HEK293 (cell line): ENCODE measurements around the gene LMF1.

ENCODE experiments used
- CTCF ChIA-PET: fragments of 350-600 bp; formaldehyde crosslinking; extraction: SDS; loops from one replicate; lab custom pipeline; 2021; ENCODE audit warnings: antibody characterized with exemption; lab: Yijun Ruan, JAX
- POLR2A ChIA-PET: fragments of 300-600 bp; formaldehyde crosslinking; extraction: SDS; loops from one replicate; lab custom pipeline; 2020; ENCODE audit warnings: antibody characterized with exemption, inconsistent platforms; lab: Yijun Ruan, JAX
- H3K27ac ChIP-seq: fragments of 200-500 bp; sonication (Bioruptor generic); 2 replicates; pipeline ENCODE4 v1.5.1; 2014; ENCODE audit warnings: low read depth, low read length, control low read depth, inconsistent platforms; ENCODE audit errors: extremely low read depth
- H3K36me3 ChIP-seq, 2 experiments: fragments of 200-500 bp in 1 of 2; sonication (Bioruptor generic) in 1 of 2; 1 replicate in 1 of 2; 2 replicates in 1 of 2; pipeline ENCODE4 v1.5.1; 2014 to 2017; ENCODE audit warnings: inconsistent platforms in 2 of 2, low read length in 2 of 2; ENCODE audit not compliant: control insufficient read depth in 2 of 2, insufficient read depth in 1 of 2
- H3K4me1 ChIP-seq: fragments of 200-500 bp; sonication (Bioruptor generic); 2 replicates; pipeline ENCODE4 v1.5.1; 2014; ENCODE audit warnings: mild to moderate bottlenecking, low read length, inconsistent platforms; ENCODE audit not compliant: control insufficient read depth, insufficient read depth
- H3K4me3 ChIP-seq: 2 replicates; pipeline ENCODE4 v1.5.1; 2011; ENCODE audit warnings: low read depth, mild to moderate bottlenecking, control low read depth, low read length, moderate library complexity
- H3K9me3 ChIP-seq: fragments of 200-500 bp; sonication (Bioruptor generic); 2 replicates; pipeline ENCODE4 v1.5.1; 2014; ENCODE audit warnings: low read depth, low read length, inconsistent platforms; ENCODE audit not compliant: control insufficient read depth, insufficient read depth
- REST ChIP-seq: fragments of 450-650 bp; formaldehyde crosslinking; IDR thresholded peaks from 2 replicates; pipeline ENCODE4 v1.5.1; 2016; ENCODE audit warnings: missing biosample characterization, missing genetic modification characterization
- SP2 ChIP-seq: fragments of 450-650 bp; formaldehyde crosslinking; IDR thresholded peaks from 2 replicates; pipeline ENCODE4 v1.5.1; 2016; ENCODE audit warnings: missing biosample characterization, missing genetic modification characterization
- SP3 ChIP-seq: fragments of 450-650 bp; formaldehyde crosslinking; IDR thresholded peaks from 2 replicates; pipeline ENCODE4 v1.5.1; 2016; ENCODE audit warnings: missing biosample characterization, missing genetic modification characterization
- SP7 ChIP-seq: fragments of 450-650 bp; formaldehyde crosslinking; IDR thresholded peaks from 2 replicates; pipeline ENCODE4 v1.5.1; 2016; ENCODE audit warnings: missing biosample characterization, missing genetic modification characterization
- YY1 ChIP-seq: fragments of 450-650 bp; formaldehyde crosslinking; IDR thresholded peaks from 2 replicates; pipeline ENCODE4 v1.5.1; 2018; ENCODE audit warnings: missing biosample characterization, missing genetic modification characterization
- ZBTB44 ChIP-seq: fragments of 450-650 bp; IDR thresholded peaks from 2 replicates; pipeline ENCODE4 v1.5.1; 2018; ENCODE audit warnings: missing biosample characterization, mild to moderate bottlenecking, missing genetic modification characterization
- ZFP37 ChIP-seq: fragments of 450-650 bp; formaldehyde crosslinking; IDR thresholded peaks from 2 replicates; pipeline ENCODE4 v1.5.1; 2016; ENCODE audit warnings: missing biosample characterization, missing genetic modification characterization
- ZNF155 ChIP-seq: fragments of 450-650 bp; formaldehyde crosslinking; IDR thresholded peaks from 2 replicates; pipeline ENCODE4 v1.5.1; 2016; ENCODE audit warnings: missing biosample characterization, missing genetic modification characterization
- ZNF157 ChIP-seq: fragments of 450-650 bp; formaldehyde crosslinking; IDR thresholded peaks from 2 replicates; pipeline ENCODE4 v1.5.1; 2016; ENCODE audit warnings: missing biosample characterization, missing genetic modification characterization
- ZNF202 ChIP-seq: fragments of 450-650 bp; formaldehyde crosslinking; IDR thresholded peaks from 2 replicates; pipeline ENCODE4 v1.5.1; 2016; ENCODE audit warnings: missing biosample characterization, missing genetic modification characterization, borderline replicate concordance
- ZNF26 ChIP-seq: fragments of 450-650 bp; formaldehyde crosslinking; IDR thresholded peaks from 2 replicates; pipeline ENCODE4 v1.5.1; 2016; ENCODE audit warnings: missing biosample characterization, missing genetic modification characterization
- ZNF274 ChIP-seq, 2 experiments: fragments of 200-500 bp in 1 of 2; fragments of 450-650 bp in 1 of 2; sonication (Bioruptor generic) in 1 of 2; formaldehyde crosslinking in 1 of 2; IDR thresholded peaks; 2 replicates each; pipeline versions ENCODE4 v1.5.1 to v1.6.1; 2014 to 2016; ENCODE audit warnings: borderline replicate concordance in 1 of 2, inconsistent platforms in 1 of 2, low read length in 1 of 2, missing biosample characterization in 1 of 2, missing genetic modification characterization in 1 of 2
- ZNF341 ChIP-seq: fragments of 450-650 bp; formaldehyde crosslinking; IDR thresholded peaks from 2 replicates; pipeline ENCODE4; 2016; ENCODE audit warnings: low read depth, missing biosample characterization, missing genetic modification characterization
- ZNF350 ChIP-seq: fragments of 450-650 bp; formaldehyde crosslinking; IDR thresholded peaks from 2 replicates; pipeline ENCODE4 v1.5.0; 2017; ENCODE audit warnings: missing biosample characterization, mild to moderate bottlenecking, missing genetic modification characterization
- ZNF529 ChIP-seq: fragments of 450-650 bp; formaldehyde crosslinking; IDR thresholded peaks from 2 replicates; pipeline ENCODE4 v1.5.1; 2017; ENCODE audit warnings: missing genetic modification characterization, missing biosample characterization; ENCODE audit not compliant: insufficient replicate concordance
- ZNF548 ChIP-seq: fragments of 450-650 bp; formaldehyde crosslinking; IDR thresholded peaks from 2 replicates; pipeline ENCODE4 v1.5.1; 2016; ENCODE audit warnings: missing biosample characterization, missing genetic modification characterization
- ZNF600 ChIP-seq: fragments of 450-650 bp; formaldehyde crosslinking; IDR thresholded peaks from 2 replicates; pipeline ENCODE4 v1.5.1; 2016; ENCODE audit warnings: missing biosample characterization, missing genetic modification characterization
- ZNF626 ChIP-seq: fragments of 450-650 bp; sonication (Bioruptor Pico); formaldehyde crosslinking; IDR thresholded peaks from 2 replicates; pipeline ENCODE4 v1.5.1; 2018; ENCODE audit warnings: missing biosample characterization, missing genetic modification characterization, inconsistent platforms
- ZNF645 ChIP-seq: fragments of 450-650 bp; formaldehyde crosslinking; IDR thresholded peaks from 2 replicates; pipeline ENCODE4; 2016; ENCODE audit warnings: missing biosample characterization, missing genetic modification characterization
- ZNF670 ChIP-seq: fragments of 450-650 bp; formaldehyde crosslinking; IDR thresholded peaks from 2 replicates; pipeline ENCODE4 v1.5.1; 2016; ENCODE audit warnings: missing biosample characterization, missing genetic modification characterization, low read depth
- ZNF701 ChIP-seq: fragments of 450-650 bp; formaldehyde crosslinking; IDR thresholded peaks from 2 replicates; pipeline ENCODE4 v1.5.1; 2016; ENCODE audit warnings: missing biosample characterization, missing genetic modification characterization
- ZNF830 ChIP-seq: fragments of 450-650 bp; IDR thresholded peaks from 2 replicates; pipeline ENCODE4 v1.5.0; 2018; ENCODE audit warnings: missing biosample characterization, missing genetic modification characterization, low read depth, mild to moderate bottlenecking, moderate library complexity
- ZXDB ChIP-seq: fragments of 450-650 bp; formaldehyde crosslinking; IDR thresholded peaks from 2 replicates; pipeline ENCODE4 v1.5.1; 2016; ENCODE audit warnings: missing biosample characterization, missing genetic modification characterization

LMF1 gene

GRCh38 chr16:841455-842060 lies 129.2 kb downstream of the LMF1 start:
- Histone ChIP-seq H3K4me1 (no peaks in the 10 kb centered on the region), H3K27ac (no peak overlapping the region)
- TF ChIP-seq SP3 (tag by site-specific recombination) (no peak), ZNF350 (tag by site-specific recombination) (no peak), ZNF155 (tag by site-specific recombination) (no peak), ZNF670 (tag by site-specific recombination) (no peak), ZNF202 (tag by site-specific recombination) (no peak), ZNF341 (no peak), ZBTB44 (tag by site-specific recombination) (no peak), ZNF830 (tag by site-specific recombination) (no peak), SP2 (no peak), ZNF600 (tag by site-specific recombination) (no peak), REST (tag by site-specific recombination) (no peak), ZNF157 (tag by site-specific recombination) (no peak), ZXDB (tag by site-specific recombination) (no peak), ZNF645 (no peak), ZNF548 (no peak), ZFP37 (tag by site-specific recombination) (no peak), YY1 (no peak)
- TF ChIP-seq, all 188 proteins: peak for 0
- ChIA-PET CTCF (interaction anchor here (0.6 kb wide), 1 partner anchor 567 kb away, joined by 3 read pairs; no protein-coding TSS in a partner anchor), POLR2A (no interaction called here)
- no peaks in the 10 kb centered on the region for H3K36me3 ChIP-seq
- H3K4me3 ChIP-seq = no peak overlapping the region
- no peaks in the 10 kb centered on the region for H3K9me3 ChIP-seq

- Histone ChIP-seq H3K4me3 (no peak overlapping the region), H3K9me3 (no peaks in the 10 kb centered on the region), H3K4me1 (no peaks in the 10 kb centered on the region), H3K27ac (no peak overlapping the region), H3K36me3 (no peaks in the 10 kb centered on the region)
- TF ChIP-seq ZNF701 (tag by site-specific recombination) (no peak), ZNF529 (tag by site-specific recombination) (no peak), ZNF626 (tag by site-specific recombination) (no peak), ZNF26 (no peak), ZNF274 (IDR thresholded peaks at IDR 0.05; ENCODE audit: low read length) (no peak), ZNF274 (tag by site-specific recombination; IDR thresholded peaks at IDR 0.05; ENCODE audit: borderline replicate concordance) (no peak), SP7 (tag by site-specific recombination) (no peak)
- ChIA-PET CTCF (no interaction called here), POLR2A (no interaction called here)
These were observed 130.0 kb downstream of the LMF1 start for GRCh38 chr16:840561-841454.
